GM19397 (cell line): ENCODE results near the gene BEST3.

Experiments
- ATAC-seq: cut with Tn5 transposase; IDR thresholded peaks from one replicate; pipeline ENCODE4 v1.9.1; 2021; ENCODE audit warnings: mild to moderate bottlenecking, moderate library complexity; ENCODE audit not compliant: unreplicated experiment

BEST3 gene

GRCh38 chr12:69655616-69656340 lies 43.3 kb downstream of the BEST3 start:
- ATAC-seq: no peak

GRCh38 chr12:69653703-69654102 lies 45.4 kb downstream of the BEST3 start:
- no peak for ATAC-seq

GRCh38 chr12:69651922-69652321 lies 47.2 kb downstream of the BEST3 start:
- ATAC-seq: no peak

GRCh38 chr12:69649529-69649928 lies 49.6 kb downstream of the BEST3 start:
- ATAC-seq: no peak

- ATAC-seq: no peak
Measured at GRCh38 chr12:69648476-69648875, 50.6 kb downstream of the BEST3 start.

- no peak for ATAC-seq
Measured at GRCh38 chr12:69647178-69647577, 51.9 kb downstream of the BEST3 start.

- ATAC-seq: no peak
Measured at GRCh38 chr12:69645031-69645430, 54.1 kb downstream of the BEST3 start.

GRCh38 chr12:69644511-69644910 lies 54.6 kb downstream of the BEST3 start:
- no peak for ATAC-seq

GRCh38 chr12:69642531-69642930 lies 56.6 kb downstream of the BEST3 start:
- no peak for ATAC-seq

- no peak for ATAC-seq
Measured at GRCh38 chr12:69641546-69641945, 57.6 kb downstream of the BEST3 start.

- ATAC-seq: peak; percentile 83
Measured at GRCh38 chr12:69639400-69640016, 59.6 kb downstream of the BEST3 start.

- ATAC-seq: no peak
Measured at GRCh38 chr12:69633061-69633460, 66.0 kb downstream of the BEST3 start.

GRCh38 chr12:69630191-69630590 lies 68.9 kb downstream of the BEST3 start:
- no peak for ATAC-seq

GRCh38 chr12:69627501-69627900 lies 71.6 kb downstream of the BEST3 start:
- no peak for ATAC-seq

GRCh38 chr12:69623970-69624369 lies 75.1 kb downstream of the BEST3 start:
- ATAC-seq: no peak

GRCh38 chr12:69621551-69621950 lies 77.6 kb downstream of the BEST3 start:
- ATAC-seq: no peak

- ATAC-seq: no peak
Measured at GRCh38 chr12:69620921-69621320, 78.2 kb downstream of the BEST3 start.

- no peak for ATAC-seq
Measured at GRCh38 chr12:69620077-69620476, 79.0 kb downstream of the BEST3 start.

- ATAC-seq: no peak
Measured at GRCh38 chr12:69619050-69619449, 80.1 kb downstream of the BEST3 start.

- no peak for ATAC-seq
Measured at GRCh38 chr12:69616025-69616424, 83.1 kb downstream of the BEST3 start.

- no peak for ATAC-seq
Measured at GRCh38 chr12:69613351-69613750, 85.8 kb downstream of the BEST3 start.

- no peak for ATAC-seq
Measured at GRCh38 chr12:69610729-69611128, 88.4 kb downstream of the BEST3 start, which contains the start of gene LRRC10. Gene LRRC10, minus strand, starts transcription at chr12:69610907. Its CDS starts 69 bp downstream, at chr12:69610838.

- no peak for ATAC-seq
Measured at GRCh38 chr12:69610126-69610525, 89.0 kb downstream of the BEST3 start.
